HG03575 (cell line): ENCODE data around the gene CSNK2B.

Source experiments
- ATAC-seq: cut with Tn5 transposase; IDR thresholded peaks from one replicate; pipeline ENCODE4 v1.9.1; 2021; ENCODE audit not compliant: unreplicated experiment, insufficient number of reproducible peaks, low FRiP score; ENCODE audit errors: extremely low read depth

CSNK2B gene

GRCh38 chr6:31665501-31666336 lies at the start of gene CSNK2B:
TSS of gene CSNK2B (plus strand) at chr6:31666080. CDS start at chr6:31666832, 752 bp downstream.
- peak; percentile 57 for ATAC-seq

- no peak for ATAC-seq
Observed at GRCh38 chr6:31617010-31617409, 48.9 kb upstream of the CSNK2B start.

- ATAC-seq = peak; percentile 44
Observed at GRCh38 chr6:31619805-31620585, 45.9 kb upstream of the CSNK2B start.

- ATAC-seq = peak; percentile 7
Observed at GRCh38 chr6:31620586-31621319, 45.1 kb upstream of the CSNK2B start, which contains the start of gene PRRC2A. TSS of gene PRRC2A (plus strand) at chr6:31620715. CDS start at chr6:31622790, 2,075 bp downstream.

- ATAC-seq = no peak
Observed at GRCh38 chr6:31621320-31621939, 44.5 kb upstream of the CSNK2B start.

GRCh38 chr6:31621991-31622390 lies 43.9 kb upstream of the CSNK2B start:
- no peak for ATAC-seq

GRCh38 chr6:31622684-31623091 lies 43.2 kb upstream of the CSNK2B start:
- ATAC-seq = no peak

- ATAC-seq = no peak
Observed at GRCh38 chr6:31624070-31624469, 41.8 kb upstream of the CSNK2B start.

- ATAC-seq = no peak
Observed at GRCh38 chr6:31626952-31627351, 38.9 kb upstream of the CSNK2B start.

- ATAC-seq = no peak
Observed at GRCh38 chr6:31627690-31628287, 38.1 kb upstream of the CSNK2B start.

GRCh38 chr6:31629014-31629413 lies 36.9 kb upstream of the CSNK2B start:
- no peak for ATAC-seq

GRCh38 chr6:31630177-31630934 lies 35.5 kb upstream of the CSNK2B start:
- no peak for ATAC-seq

- no peak for ATAC-seq
Observed at GRCh38 chr6:31631209-31631608, 34.7 kb upstream of the CSNK2B start.

- no peak for ATAC-seq
Observed at GRCh38 chr6:31631681-31632278, 34.1 kb upstream of the CSNK2B start.

- ATAC-seq = no peak
Observed at GRCh38 chr6:31632279-31632946, 33.5 kb upstream of the CSNK2B start.

GRCh38 chr6:31633447-31633846 lies 32.4 kb upstream of the CSNK2B start:
- no peak for ATAC-seq

GRCh38 chr6:31634131-31634530 lies 31.7 kb upstream of the CSNK2B start:
- no peak for ATAC-seq
